ENCODE measurements around the gene PRKCQ. TPM values are rescaled to one million over a fixed set of nuclear protein-coding genes. Genes with fewer than 3 reads are reported as not detected.

The PRKCQ gene
- 10 to 100 TPM; 44.8 to 47.0 TPM for total RNA-seq

DNA sequence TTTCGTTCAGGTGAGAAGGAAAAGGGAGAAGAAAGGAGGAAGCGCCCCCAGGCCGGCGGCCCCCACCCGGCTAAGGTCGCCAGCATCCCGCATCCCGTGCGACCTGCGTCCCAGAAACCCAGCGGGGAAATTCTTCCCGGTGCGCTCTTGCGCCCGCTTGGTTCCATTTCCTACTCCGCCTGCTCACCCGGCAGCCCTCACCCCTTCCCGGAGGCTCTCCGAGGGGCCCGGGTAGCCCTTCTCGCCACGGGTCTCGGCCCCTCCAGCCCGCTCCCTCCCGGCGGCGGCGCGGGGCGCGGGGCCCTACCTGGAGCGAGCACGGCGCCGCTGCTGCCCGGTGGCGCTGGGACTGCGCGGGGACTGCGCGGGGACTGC, at the start of gene PRKCQ:
PRKCQ (minus strand) TSS at position 373 of the 375 bp plus-strand sequence. CDS start 65,141 bp downstream, outside the sequence.
- CTCF ChIA-PET, result interaction anchor here (1.0 to 4.0 kb wide), 7 partner anchors 9 to 86 kb away, joined by 3 to 22 read pairs (median 4); no protein-coding TSS in a partner anchor

DNA sequence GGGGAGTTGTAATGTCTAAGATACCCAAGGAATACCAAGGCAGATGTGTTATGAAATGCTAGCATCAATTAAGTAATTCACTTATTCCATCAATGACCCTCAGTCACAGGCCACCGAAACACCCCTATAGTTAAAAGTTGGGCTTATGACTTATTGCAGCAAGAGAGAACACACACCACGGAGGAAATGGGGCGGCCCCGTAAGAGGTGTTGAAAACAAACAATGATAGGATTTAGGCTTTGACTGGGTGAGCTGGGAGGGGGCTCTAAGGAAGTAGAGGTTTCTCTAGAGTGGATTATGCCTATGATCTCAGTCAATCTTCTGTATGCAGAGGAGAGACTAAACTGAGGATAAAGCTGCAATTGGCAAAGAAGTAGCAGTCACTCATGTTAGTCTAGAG, 45.4 kb upstream of the PRKCQ start:
- ChIA-PET POLR2A (no interaction called here), CTCF (interaction anchor here (0.9 to 1.0 kb wide), 2 partner anchors 12 to 43 kb away, joined by 3 read pairs; no protein-coding TSS in a partner anchor)

More for the DNA sequence above, at the start of gene PRKCQ:
- POLR2A ChIA-PET, result interaction anchor here (1.7 to 2.8 kb wide), 3 partner anchors 27 to 87 kb away, joined by 6 to 11 read pairs (median 8); no protein-coding TSS in a partner anchor

- CTCF ChIA-PET, result no interaction called here
- POLR2A ChIA-PET, result no interaction called here
Measured at GRCh38 chr10:6624392-6624791, 44.3 kb upstream of the PRKCQ start.

DNA sequence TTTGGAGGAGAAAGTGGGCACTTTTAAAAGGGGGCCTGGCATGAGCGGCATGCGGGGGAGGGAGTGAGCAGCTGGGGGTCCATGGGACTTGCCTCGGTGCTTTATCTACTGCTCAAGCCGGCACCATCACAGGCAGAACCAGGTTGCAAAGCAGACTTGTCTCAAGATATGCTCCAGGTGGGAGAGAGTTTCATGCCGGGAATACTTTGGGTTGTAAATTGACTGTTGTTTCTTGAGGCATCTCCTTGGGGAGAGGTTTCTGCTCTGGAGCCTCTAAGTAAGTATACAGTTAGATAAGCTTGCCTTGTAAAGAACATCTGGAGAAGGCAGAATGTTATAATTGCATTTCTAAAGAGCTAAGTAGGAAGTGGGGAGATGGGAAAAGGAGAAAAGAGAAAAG, 42.8 kb upstream of the PRKCQ start:
- ChIA-PET POLR2A (no interaction called here), CTCF (no interaction called here)

DNA sequence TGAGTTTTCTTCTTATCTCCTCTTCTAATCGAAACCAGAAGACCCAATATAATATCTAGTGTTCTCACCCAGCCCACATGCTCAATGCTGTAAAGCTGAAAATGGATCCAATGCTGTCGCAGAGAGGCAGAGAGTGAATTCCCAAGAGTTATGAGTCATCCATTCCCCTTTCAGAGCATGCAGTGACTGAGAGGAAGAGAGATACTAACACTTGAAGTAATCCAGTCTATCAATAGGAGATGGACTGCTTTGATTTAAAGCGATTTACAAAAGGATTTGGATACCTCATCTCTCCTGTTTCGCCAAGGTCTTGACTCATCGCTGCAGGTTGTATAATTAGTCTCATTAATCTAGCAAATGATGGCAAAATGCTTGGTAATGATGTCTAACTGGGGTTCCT, 41.5 kb upstream of the PRKCQ start:
- POLR2A ChIA-PET, result no interaction called here
- CTCF ChIA-PET, result no interaction called here

GRCh38 chr10:6619660-6620059, 39.6 kb upstream of the PRKCQ start:
- CTCF ChIA-PET, result no interaction called here
- POLR2A ChIA-PET, result no interaction called here

- ChIA-PET POLR2A (no interaction called here), CTCF (no interaction called here)
Measured at GRCh38 chr10:6618340-6618739, 38.3 kb upstream of the PRKCQ start.

DNA sequence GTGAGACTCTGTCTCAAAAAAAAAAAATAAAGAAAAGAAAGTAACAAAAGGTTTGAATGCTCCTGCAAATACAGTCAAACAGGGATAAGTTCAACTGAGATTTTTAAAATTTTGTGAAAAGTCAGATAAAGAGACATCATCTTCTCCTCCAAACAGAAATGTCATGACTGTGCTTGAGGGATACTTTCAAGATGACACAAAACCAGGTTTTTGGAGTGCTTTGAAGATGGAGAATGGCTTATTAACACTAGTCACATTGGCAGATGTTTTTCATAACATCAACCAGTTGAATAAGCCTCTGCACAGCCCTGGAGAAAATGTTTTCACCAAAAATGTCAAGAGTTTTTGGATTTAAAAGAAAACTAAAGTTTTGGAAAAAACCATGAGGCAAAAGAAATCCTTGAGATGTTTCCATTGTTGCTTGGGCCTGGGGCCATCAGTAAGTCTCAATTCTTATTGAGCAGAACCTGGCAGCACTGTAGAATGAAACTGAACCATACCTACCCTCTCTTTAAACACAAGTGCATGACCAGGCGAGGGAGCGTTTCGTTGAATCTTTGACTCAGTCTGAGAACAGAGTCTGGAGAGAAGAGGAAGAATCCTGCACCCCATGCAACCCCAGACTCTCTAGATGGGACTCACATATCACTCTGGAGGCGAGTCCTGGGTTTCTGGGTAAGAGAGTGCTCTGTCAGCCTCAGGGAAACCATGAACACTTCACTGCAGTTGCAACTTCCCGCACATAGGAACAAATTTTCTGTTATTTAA, 37.4 kb upstream of the PRKCQ start:
- ChIA-PET CTCF (no interaction called here), POLR2A (no interaction called here)

- CTCF ChIA-PET, result no interaction called here
- POLR2A ChIA-PET, result no interaction called here
Measured at GRCh38 chr10:6615971-6616370, 35.9 kb upstream of the PRKCQ start.

DNA sequence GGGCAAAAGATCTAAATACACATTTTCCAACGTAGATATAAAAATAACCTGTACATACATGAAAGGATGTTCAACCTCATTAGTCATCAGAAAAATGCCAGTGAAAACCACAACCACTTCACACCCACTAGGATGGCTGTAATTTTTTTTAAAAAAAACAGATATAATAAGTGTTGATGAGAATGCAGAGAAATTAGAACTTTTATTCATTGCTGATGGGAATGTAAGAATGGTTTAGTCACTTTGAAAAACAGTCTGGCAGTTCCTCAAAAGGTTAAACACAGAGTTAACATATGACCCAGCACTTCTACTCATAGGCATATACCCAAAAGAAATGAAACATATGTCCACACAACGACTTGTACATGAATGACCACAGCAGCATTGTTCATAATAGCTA, 32.3 kb upstream of the PRKCQ start:
- ChIA-PET POLR2A (no interaction called here), CTCF (no interaction called here)

DNA sequence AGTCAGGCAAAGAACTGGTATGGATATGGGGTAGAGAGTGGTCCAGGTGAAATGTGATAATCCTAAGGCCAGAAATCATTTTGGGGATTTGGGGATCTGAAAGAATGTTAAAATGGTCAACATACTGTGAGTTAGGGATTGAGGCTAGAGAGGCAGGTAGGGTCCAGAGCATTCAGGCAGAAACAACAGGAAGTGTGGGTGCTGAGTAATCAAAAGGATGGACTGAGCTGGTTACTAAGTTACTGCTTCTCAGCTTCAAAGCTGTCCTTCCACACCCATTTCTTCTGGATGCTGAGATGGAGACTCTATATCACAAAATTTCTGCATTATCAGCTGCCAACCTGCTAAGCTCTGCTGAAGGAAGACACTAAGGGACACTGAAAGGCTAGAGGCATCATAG, 30.6 kb upstream of the PRKCQ start:
- POLR2A ChIA-PET, result interaction anchor here (0.6 kb wide), 2 partner anchors 50 to 108 kb away, joined by 3 to 10 read pairs; no protein-coding TSS in a partner anchor
- CTCF ChIA-PET, result interaction anchor here (1.1 to 1.3 kb wide), 2 partner anchors 9 to 11 kb away, joined by 3 read pairs; no protein-coding TSS in a partner anchor

GRCh38 chr10:6609625-6610024, 29.5 kb upstream of the PRKCQ start:
- ChIA-PET POLR2A (interaction anchor here (0.5 kb wide), 1 partner anchor 802 kb away, joined by 3 read pairs; no protein-coding TSS in a partner anchor), CTCF (no interaction called here)

DNA sequence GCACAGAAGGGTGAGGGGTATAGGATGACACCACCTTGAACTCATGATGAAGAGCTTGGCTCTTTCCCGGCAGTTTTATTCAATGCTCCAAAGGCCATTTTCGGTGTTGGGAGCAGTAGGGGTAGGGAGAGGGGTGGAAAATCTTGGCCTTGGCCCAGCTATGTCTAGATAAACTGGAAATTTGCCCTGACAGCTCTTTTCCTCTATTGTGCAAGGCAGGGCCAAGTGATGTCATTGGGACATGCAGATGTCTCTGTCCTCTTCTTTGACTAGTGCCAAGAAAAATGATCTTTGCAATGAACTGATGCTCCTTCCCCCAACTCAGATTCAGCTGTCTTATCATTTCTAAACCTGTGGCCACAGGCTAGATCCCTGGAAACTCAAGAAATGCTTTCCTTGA, 27.7 kb upstream of the PRKCQ start:
- ChIA-PET POLR2A (interaction anchor here (0.6 to 1.5 kb wide), 3 partner anchors 11 to 36 kb away, joined by 3 to 11 read pairs (median 3); partner anchors contain the start of gene PRKCQ), CTCF (interaction anchor here (0.8 to 1.4 kb wide), 4 partner anchors 16 to 120 kb away, joined by 3 to 4 read pairs (median 3); no protein-coding TSS in a partner anchor)

DNA sequence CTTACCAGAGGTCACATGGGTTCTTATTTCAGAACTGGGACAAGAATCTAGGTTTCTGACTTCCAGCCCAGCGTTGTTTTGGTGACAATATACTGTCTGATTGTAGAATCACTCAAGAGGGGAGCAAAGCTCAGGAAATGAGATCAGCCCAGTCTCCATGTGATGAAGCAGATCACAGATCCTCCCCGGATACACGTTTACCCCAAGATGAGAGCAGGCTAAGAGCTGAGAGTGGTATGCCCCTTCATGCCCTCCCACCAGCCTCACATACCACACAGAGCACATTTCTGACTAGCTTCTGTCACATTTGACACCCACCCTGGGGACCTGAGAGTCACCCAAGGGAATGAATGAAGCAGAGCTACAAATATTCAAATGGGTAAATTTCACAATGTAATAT, 27.1 kb upstream of the PRKCQ start:
- POLR2A ChIA-PET, result interaction anchor here (0.5 to 1.5 kb wide), 6 partner anchors 11 to 77 kb away, joined by 3 to 11 read pairs (median 3); partner anchors contain the start of gene PRKCQ
- CTCF ChIA-PET, result interaction anchor here (1.0 to 1.4 kb wide), 2 partner anchors 16 to 21 kb away, joined by 3 to 4 read pairs; no protein-coding TSS in a partner anchor

DNA sequence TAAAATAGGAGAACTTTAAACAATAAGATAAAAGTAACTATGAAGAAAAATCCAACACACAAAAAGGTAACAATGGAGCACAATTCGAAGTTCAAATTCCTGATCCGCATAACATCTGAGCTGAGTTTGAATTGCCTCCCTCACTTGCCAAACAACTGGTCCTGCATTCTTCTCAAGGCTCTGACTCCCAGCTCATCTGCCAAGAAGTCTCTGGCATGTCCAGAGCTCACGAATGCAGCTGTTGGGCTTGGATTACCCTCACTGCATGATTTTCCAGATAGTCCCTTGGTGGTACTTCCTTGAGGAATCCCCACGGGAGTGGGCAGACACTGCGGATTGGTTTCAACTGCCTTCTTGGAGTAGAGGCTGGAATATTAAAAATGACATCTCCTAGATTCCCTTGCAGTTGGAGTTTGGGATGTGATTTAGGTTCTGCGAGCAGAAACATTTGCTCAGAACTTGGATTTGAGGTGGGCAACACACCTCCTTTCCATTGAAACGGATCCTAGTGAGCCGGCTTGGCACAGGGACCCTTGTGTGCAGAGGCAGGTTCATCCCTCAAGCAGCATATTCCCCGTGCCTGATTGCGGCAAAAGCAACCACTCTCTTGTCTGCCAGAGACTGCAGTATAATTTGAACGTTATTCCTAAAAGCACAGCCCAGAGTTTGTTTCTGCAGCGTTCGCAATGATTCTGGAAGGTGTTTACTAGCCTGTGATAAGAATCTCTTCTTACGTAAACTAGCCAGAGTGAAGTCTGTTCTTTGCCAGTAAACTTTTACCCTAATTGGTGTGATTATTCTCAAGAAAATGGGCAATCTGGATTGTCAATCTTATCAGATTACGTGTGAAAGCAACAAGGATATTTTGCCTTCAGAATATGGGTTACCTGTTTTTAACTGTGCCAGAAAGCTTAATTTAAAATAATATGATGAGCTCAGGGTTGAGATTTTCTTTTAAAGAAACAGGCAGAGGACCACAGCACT, 23.4 kb upstream of the PRKCQ start:
- ChIA-PET CTCF (no interaction called here), POLR2A (no interaction called here)

DNA sequence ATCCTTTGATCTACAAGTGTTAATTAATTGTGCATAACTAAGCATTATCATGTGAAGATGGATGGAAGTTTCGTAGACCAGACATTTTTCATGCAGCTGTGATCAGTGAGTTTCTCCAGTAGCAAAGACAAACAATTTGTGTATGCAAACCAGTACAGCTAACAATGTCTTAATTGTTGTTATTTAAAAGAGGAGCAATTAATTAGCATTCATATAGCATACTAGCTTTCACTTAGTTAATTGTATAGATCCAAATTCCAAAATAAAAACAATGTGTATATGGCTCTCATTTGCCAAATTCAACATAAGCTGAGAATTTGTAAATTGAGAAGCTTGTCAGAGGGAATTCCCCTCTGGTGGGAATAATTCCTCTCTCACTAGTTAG, 22.6 kb upstream of the PRKCQ start:
- ChIA-PET POLR2A (no interaction called here), CTCF (no interaction called here)

GRCh38 chr10:6602026-6602699, 22.1 kb upstream of the PRKCQ start:
- POLR2A ChIA-PET, result no interaction called here
- CTCF ChIA-PET, result interaction anchor here (0.9 to 1.5 kb wide), 2 partner anchors 19 to 21 kb away, joined by 3 to 9 read pairs; partner anchors contain the start of gene PRKCQ

GRCh38 chr10:6601246-6601805, 21.2 kb upstream of the PRKCQ start:
- POLR2A ChIA-PET, result no interaction called here
- CTCF ChIA-PET, result interaction anchor here (0.7 to 1.5 kb wide), 4 partner anchors 10 to 64 kb away, joined by 3 to 9 read pairs (median 4); partner anchors contain the start of gene PRKCQ

Measured in activated CD8-positive, alpha-beta memory T cell treated with anti-CD3 and anti-CD28 coated beads for 36 hours (primary cell).